ENCODE results near the gene GPC3.

GPC3 gene

DNA sequence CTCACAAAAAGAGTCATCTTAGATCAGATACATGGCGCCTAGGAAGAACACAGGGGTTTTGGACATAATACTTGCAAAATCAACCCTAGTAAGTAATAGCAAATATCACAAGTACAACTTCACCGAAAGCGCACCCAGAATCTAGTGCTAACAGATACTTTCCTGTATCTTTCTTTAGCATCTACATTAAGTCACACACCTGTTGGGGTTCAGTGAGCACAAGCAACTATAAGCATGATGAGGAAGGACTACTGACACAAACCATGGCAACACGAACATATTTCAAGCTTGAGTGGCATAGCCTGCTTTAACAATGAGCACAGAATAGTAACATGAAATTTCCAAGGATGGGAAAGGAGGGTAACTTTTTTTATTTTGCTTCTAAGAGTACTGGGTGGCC lies 116.1 kb downstream of the GPC3 start:
- DNase-seq (ENCODE audit: low read depth): no peak
- no peak for TF ChIP-seq CTCF (conservative IDR thresholded peaks at IDR 0.05; ENCODE audit: control insufficient read depth, insufficient read depth, low read depth, low read length)
- no peak overlapping the region for H3K4me3 ChIP-seq (ENCODE audit: control insufficient read depth, low read depth, low read length)

- DNase-seq (ENCODE audit: low read depth): no peak
- TF ChIP-seq CTCF (conservative IDR thresholded peaks at IDR 0.05; ENCODE audit: control insufficient read depth, insufficient read depth, low read depth, low read length): no peak
These were observed 116.7 kb downstream of the GPC3 start for GRCh38 chrX:133868682-133869081.

DNA sequence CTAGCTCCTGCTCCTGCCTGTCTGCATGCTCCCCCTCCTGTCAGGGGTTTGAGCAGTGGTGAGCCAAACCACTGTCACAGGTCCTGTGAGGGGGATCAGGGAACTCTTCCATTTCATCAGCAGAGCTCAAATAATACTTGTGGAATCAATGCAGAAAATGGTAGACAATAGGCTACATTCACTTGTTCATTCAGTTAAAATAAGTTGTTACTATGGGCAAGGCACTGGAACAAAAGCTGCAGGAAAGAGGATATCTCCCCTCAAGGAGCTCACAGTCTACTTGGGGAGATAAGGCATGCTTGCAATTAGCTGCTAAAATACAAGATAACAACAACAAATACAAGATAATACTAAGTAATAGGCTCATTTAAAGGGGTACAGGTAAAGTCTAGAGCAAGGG lies 117.1 kb downstream of the GPC3 start:
- DNase-seq (ENCODE audit: low read depth): no peak
- H3K4me3 ChIP-seq (ENCODE audit: control insufficient read depth, low read depth, low read length): no peak overlapping the region
- TF ChIP-seq CTCF (conservative IDR thresholded peaks at IDR 0.05; ENCODE audit: control insufficient read depth, insufficient read depth, low read depth, low read length): no peak

More at GRCh38 chrX:133868682-133869081, 116.7 kb downstream of the GPC3 start:
- no peak overlapping the region for H3K4me3 ChIP-seq (ENCODE audit: control insufficient read depth, low read depth, low read length)

GRCh38 chrX:133865761-133866471 lies 119.5 kb downstream of the GPC3 start:
- DNase-seq (ENCODE audit: low read depth): no peak
- TF ChIP-seq CTCF (conservative IDR thresholded peaks at IDR 0.05; ENCODE audit: control insufficient read depth, insufficient read depth, low read depth, low read length): no peak
- H3K4me3 ChIP-seq (ENCODE audit: control insufficient read depth, low read depth, low read length): no peak overlapping the region

DNA sequence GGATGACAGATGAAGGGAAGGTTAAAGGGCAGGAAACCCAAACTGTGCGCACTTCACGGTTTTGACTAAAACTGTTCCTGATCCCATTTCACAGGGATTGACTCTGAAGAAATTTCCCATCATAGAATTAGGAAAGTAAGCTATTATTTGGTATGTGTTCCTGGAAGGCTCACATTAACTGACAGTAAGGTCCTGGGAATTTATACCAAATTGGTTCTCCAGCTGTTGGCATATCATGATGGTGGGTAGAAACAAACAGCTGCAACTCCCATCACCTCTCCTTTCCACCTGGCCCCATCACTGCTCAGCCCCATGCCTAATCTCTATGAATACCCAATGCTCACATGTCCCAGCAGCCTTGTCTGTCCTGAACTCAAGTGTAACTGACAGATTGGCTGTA lies 121.2 kb downstream of the GPC3 start:
- H3K4me3 ChIP-seq (ENCODE audit: control insufficient read depth, low read depth, low read length): no peak overlapping the region
- no peak for TF ChIP-seq CTCF (conservative IDR thresholded peaks at IDR 0.05; ENCODE audit: control insufficient read depth, insufficient read depth, low read depth, low read length)
- DNase-seq (ENCODE audit: low read depth): no peak

DNA sequence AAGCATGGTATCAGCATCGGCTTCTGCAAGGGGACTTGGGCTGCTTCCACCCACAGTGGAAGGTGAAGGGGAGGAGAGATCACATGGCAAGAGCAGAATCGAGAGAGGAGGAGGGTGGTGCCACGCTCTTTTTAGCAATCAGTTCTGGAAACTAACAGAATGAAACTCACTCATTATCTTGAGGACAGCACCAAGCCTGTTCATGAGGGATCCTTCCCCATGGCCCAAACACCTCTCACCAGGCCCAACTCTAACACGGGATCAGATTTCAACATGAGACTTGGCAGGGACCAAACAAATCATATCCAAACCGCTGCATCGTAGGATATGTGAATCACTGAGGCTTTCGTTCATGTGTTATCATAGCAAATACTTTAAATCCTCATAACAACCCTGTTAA lies 125.5 kb downstream of the GPC3 start:
- no peak for TF ChIP-seq CTCF (conservative IDR thresholded peaks at IDR 0.05; ENCODE audit: control insufficient read depth, insufficient read depth, low read depth, low read length)
- no peak overlapping the region for H3K4me3 ChIP-seq (ENCODE audit: control insufficient read depth, low read depth, low read length)
- peak; percentile 79 for DNase-seq (ENCODE audit: low read depth)

DNA sequence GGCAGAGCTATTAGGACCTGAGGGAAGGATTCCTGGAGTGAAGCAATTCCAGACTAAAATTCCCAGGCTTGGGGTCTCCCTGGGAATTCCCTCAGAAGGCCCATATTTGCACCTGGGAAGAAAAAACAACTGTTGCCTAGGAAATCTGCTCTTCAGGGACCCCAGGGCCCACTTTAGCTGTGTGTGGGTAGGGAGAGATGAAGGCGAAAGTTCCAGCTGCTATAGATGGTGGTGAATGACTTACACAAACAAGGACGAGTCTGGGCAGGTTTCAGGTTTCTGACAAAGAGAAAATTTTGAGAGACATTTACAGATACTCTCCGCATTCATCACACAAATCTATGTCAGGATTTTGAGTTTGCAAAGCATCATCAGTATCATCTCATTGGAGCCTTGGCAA lies 126.1 kb downstream of the GPC3 start:
- no peak for DNase-seq (ENCODE audit: low read depth)
- no peak for TF ChIP-seq CTCF (conservative IDR thresholded peaks at IDR 0.05; ENCODE audit: control insufficient read depth, insufficient read depth, low read depth, low read length)
- H3K4me3 ChIP-seq (ENCODE audit: control insufficient read depth, low read depth, low read length): no peak overlapping the region
